Esophagus (tissue), 2 donors: ENCODE results near the gene ACER3. TPM values are rescaled to one million over a fixed set of nuclear protein-coding genes. Genes with fewer than 3 reads are reported as not detected.
A peak's percentile ranks its signal among the peaks of the same experiment; 100 is the strongest.
"Not testable (repeated sequence)": the region's sequence is repeated elsewhere in the genome, so short reads cannot be mapped to it uniquely, and the experiment has no call there.

Experiments used
- H3K27ac ChIP-seq, 2 donors: one replicate each; pipeline ENCODE4 v1.5.1; 2013; ENCODE audit warnings: low read depth in 2 of 2, mild to moderate bottlenecking in 2 of 2, inconsistent platforms in 1 of 2, low read length in 1 of 2, moderate library complexity in 1 of 2
- H3K27me3 ChIP-seq, 2 donors: one replicate each; pipeline ENCODE4 v1.6.1; 2013; ENCODE audit warnings: low read length in 2 of 2, control low read depth in 1 of 2, mild to moderate bottlenecking in 1 of 2; ENCODE audit not compliant: insufficient read depth in 2 of 2, control insufficient read depth in 1 of 2
- H3K36me3 ChIP-seq, 2 donors: one replicate each; pipeline ENCODE4 v1.6.1; 2013; ENCODE audit warnings: low read length in 1 of 2; ENCODE audit not compliant: control insufficient read depth in 2 of 2, insufficient read depth in 2 of 2
- H3K4me1 ChIP-seq, 2 donors: one replicate each; pipeline ENCODE4 v1.6.1; 2013; ENCODE audit warnings: low read length in 1 of 2; ENCODE audit not compliant: control insufficient read depth in 2 of 2, insufficient read depth in 2 of 2
- H3K4me3 ChIP-seq, 2 donors: one replicate each; pipeline ENCODE4 v1.5.1; 2013; ENCODE audit warnings: low read length in 2 of 2, mild to moderate bottlenecking in 2 of 2, low read depth in 1 of 2, moderate library complexity in 1 of 2
- H3K9me3 ChIP-seq, 2 donors: one replicate each; pipeline ENCODE4 v1.6.1; 2013; ENCODE audit warnings: mild to moderate bottlenecking in 2 of 2, low read depth in 1 of 2, low read length in 1 of 2, moderate library complexity in 1 of 2; ENCODE audit not compliant: control insufficient read depth in 2 of 2, insufficient read depth in 1 of 2
- WGBS, 2 donors: extraction: QIAGEN DNeasy Blood & Tissue Kit; methylation state at CpG; one replicate each; pipeline ENCODE4 v1.1.7; 2013; 5-methylcytosine and 5-hydroxymethylcytosine counted together
- polyA plus RNA-seq, 2 donors: library from polyadenylated mRNA; stranded (reverse); fragments of 200-250 nt; gene quantifications; one replicate each; pipeline ENCODE4 v1.2.3, GENCODE V29; 2013
- donor health status: healthy with polysubstance abuse.
- donor health status: Bipolar disorder and iron deficiency.

ACER3 gene
- polyA plus RNA-seq, 2 donors: 7.2 to 8.2 TPM

DNA sequence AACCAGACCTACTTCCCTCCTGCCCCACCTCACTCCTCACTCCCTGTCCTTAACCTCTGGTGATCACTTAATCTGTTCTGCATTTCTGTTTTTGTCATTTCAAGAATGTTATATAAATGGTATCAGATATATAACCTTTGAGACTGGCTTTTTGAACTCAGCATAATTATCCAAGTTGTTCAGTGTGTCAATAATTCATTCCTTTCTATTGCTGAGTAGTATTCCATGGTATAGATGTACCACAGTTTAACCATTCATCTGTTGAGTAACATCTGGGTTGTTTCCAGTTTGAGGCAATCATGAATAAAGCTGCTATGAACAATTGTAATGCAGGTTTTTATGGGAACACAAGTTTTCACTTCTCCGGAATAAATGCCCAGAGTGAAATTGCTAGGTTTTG is 138.9 kb downstream of the ACER3 start:
- H3K27me3 ChIP-seq: no peaks in the 10 kb centered on the region
- WGBS, 2 donors: 96 to 100% methylated on average over 1 of the region's 1 CpG
- H3K4me3 ChIP-seq: no peak overlapping the region
- H3K27ac ChIP-seq: no peak overlapping the region
- no peaks in the 10 kb centered on the region for H3K36me3 ChIP-seq
- H3K4me1 ChIP-seq: no peaks in the 10 kb centered on the region
- H3K9me3 ChIP-seq: no peaks in the 10 kb centered on the region

GRCh38 chr11:77001613-77002012 is 140.9 kb downstream of the ACER3 start:
- Histone ChIP-seq H3K27ac (no peak overlapping the region), H3K4me1 (no peaks in the 10 kb centered on the region), H3K36me3 (no peaks in the 10 kb centered on the region), H3K4me3 (no peak overlapping the region), H3K9me3 (no peaks in the 10 kb centered on the region), H3K27me3 (no peaks in the 10 kb centered on the region)
- WGBS, 2 donors: 86 to 88% methylated on average over 1 of the region's 1 CpG

GRCh38 chr11:77002776-77003175 is 142.1 kb downstream of the ACER3 start:
- H3K36me3 ChIP-seq: no peaks in the 10 kb centered on the region
- H3K4me3 ChIP-seq: no peak overlapping the region
- H3K27me3 ChIP-seq: no peaks in the 10 kb centered on the region
- 90 to 95% methylated on average over 2 of the region's 2 CpGs for WGBS, 2 donors
- H3K27ac ChIP-seq: no peak overlapping the region
- H3K4me1 ChIP-seq: no peaks in the 10 kb centered on the region
- H3K9me3 ChIP-seq: no peaks in the 10 kb centered on the region

DNA sequence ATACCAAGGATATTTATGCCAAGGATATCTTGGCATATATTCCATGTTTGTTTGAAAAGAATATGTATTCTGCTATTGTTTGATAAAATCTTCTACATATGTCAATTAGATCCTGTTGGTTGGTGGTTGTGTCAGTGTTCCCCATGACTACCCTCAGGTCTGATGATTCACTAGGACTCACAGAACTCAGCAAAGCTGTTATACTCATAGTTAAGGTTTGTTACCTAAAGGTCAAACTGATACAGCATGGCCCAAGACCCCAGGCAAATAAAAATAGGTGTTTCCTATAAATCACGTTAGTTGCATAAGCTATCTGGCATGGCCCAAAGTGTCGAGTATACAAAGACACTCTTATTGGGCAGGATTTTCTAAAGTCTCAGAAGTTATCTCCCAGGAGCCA is 143.2 kb downstream of the ACER3 start:
- Histone ChIP-seq H3K4me1 (no peaks in the 10 kb centered on the region), H3K4me3 (no peak overlapping the region), H3K36me3 (no peaks in the 10 kb centered on the region), H3K27me3 (no peaks in the 10 kb centered on the region), H3K27ac (no peak overlapping the region), H3K9me3 (no peaks in the 10 kb centered on the region)
- 47 to 66% methylated on average over 2 of the region's 2 CpGs for WGBS, 2 donors

DNA sequence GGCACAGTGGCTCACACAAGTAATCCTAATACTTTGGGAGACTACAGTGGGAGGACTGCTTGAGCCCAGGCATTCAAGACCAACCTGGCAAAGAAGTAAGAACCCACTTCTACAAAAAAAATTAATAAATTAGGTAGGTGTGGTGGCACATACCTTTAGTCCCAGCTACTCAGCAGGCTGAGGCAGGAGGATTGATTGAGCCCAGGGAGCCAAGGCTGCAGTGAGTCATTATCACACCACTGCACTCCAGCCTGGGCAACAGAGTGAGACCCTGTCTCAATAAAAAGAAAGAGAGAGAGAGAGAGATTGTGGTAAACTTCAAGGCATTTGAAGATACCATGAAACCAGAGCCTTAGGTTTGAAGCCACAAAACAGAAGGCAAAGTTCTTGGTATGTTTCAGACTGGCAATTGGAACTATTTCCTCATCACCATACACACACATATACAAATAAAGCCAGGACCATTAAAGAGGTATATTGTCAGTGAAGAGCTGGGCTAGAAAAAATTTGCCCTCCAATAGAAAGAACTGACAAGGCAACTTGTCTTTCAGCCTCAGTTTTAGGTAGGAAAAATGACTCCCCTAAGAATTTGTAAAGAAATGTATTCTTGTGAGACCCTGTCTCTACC is 148.9 kb downstream of the ACER3 start:
- Histone ChIP-seq H3K27ac (no peak overlapping the region), H3K36me3 (no peaks in the 10 kb centered on the region)

DNA sequence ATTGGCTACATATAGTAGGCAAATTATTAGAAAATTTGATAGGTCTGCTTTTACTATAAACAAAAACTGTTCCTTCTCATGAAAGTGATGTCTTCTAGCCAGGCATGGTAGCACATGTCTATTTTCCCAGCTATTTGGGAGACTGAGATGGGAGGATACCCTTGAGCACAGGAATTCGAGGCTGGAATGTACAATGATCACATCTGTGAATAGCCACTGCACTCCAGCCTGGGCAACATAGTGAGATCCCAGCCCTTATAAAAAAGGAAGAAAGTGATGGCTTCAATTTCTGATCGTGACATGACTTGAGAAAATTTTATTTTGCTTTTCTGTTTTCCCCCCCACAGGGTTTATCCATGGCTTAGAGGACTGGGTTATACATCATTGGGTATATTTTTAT is 154.0 kb downstream of the ACER3 start:
- Histone ChIP-seq H3K4me1 (no peaks in the 10 kb centered on the region), H3K36me3 (no peaks in the 10 kb centered on the region), H3K9me3 (no peaks in the 10 kb centered on the region), H3K27ac (no peak overlapping the region), H3K4me3 (no peak overlapping the region), H3K27me3 (no peaks in the 10 kb centered on the region)
- 95% methylated on average over 2 of the region's 2 CpGs for WGBS, 2 donors

More for the DNA sequence above, 148.9 kb downstream of the ACER3 start:
- no peaks in the 10 kb centered on the region for H3K9me3 ChIP-seq
- H3K27me3 ChIP-seq: no peaks in the 10 kb centered on the region
- no peak overlapping the region for H3K4me3 ChIP-seq
- no peaks in the 10 kb centered on the region for H3K4me1 ChIP-seq

DNA sequence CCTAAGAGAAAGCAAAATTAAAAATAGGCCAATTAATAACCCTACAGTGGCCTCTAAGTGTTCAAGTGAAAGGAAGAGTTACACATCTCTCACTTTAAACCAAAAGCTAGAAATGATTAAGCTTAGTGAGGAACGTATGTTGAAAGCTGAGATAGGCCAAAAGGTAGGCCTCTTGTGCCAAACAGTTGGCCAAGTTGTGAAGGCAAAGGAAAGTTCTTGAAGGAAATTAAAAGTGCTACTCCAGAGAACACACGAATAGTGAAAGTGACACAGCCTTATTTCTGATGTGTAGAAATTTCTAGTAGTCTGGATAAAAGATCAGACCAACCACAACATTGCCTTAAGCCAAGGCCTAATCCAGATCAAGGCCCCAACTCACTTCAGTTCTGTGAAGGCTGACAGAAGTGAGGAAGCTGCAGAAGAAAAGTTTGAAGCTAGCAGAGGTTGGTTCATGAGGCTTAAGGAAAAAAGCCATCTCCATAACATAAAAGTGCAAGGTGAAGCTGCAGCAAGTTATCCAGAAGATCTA is 157.7 kb downstream of the ACER3 start:
- H3K27me3 ChIP-seq, H3K36me3 ChIP-seq, H3K4me1 ChIP-seq, H3K9me3 ChIP-seq, H3K4me3 ChIP-seq, H3K27ac ChIP-seq: not testable (repeated sequence)
- WGBS, 2 donors: 77 to 80% methylated on average over 2 of the region's 2 CpGs

- Histone ChIP-seq H3K9me3 (no peaks in the 10 kb centered on the region), H3K27ac (peak overlapping the region in 1 of 2 donors; percentile 8), H3K27me3 (no peaks in the 10 kb centered on the region), H3K36me3 (no peaks in the 10 kb centered on the region), H3K4me3 (no peak overlapping the region), H3K4me1 (no peaks in the 10 kb centered on the region)
- WGBS, 2 donors: 50 to 55% methylated on average over 2 of the region's 2 CpGs
Measured at GRCh38 chr11:77019976-77020595, 159.4 kb downstream of the ACER3 start.

DNA sequence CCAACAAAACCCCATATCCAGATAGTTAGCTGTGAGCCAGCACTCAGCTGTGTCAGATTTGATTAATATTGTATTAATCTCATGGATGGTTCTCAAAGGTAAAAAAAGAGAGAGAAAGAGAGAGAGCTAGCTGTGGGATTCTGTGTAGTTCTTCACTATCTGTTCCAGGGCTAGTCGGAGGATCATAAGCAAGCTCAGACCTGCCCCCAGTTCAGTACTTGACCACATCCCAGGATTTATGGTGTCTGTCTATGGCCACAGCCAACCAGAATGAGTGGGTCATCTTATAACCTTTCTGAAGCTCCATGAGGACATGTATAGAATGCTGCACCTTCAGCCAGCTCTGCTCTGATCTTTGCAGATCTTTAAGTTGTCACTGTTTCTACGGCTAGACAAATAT is 160.0 kb downstream of the ACER3 start:
- Histone ChIP-seq H3K36me3 (no peaks in the 10 kb centered on the region), H3K4me1 (no peaks in the 10 kb centered on the region), H3K27me3 (no peaks in the 10 kb centered on the region), H3K4me3 (no peak overlapping the region), H3K27ac (peak overlapping the region; percentile 69 to 70), H3K9me3 (no peaks in the 10 kb centered on the region)
- 69 to 82% methylated on average over 2 of the region's 2 CpGs for WGBS, 2 donors

- no peak overlapping the region for H3K27ac ChIP-seq
- H3K4me1 ChIP-seq: peaks cover 0 to 2% of the 10 kb centered on the region in 2 donors
- no peaks in the 10 kb centered on the region for H3K36me3 ChIP-seq
- no peak overlapping the region for H3K4me3 ChIP-seq
- no peaks in the 10 kb centered on the region for H3K27me3 ChIP-seq
- no peaks in the 10 kb centered on the region for H3K9me3 ChIP-seq
Measured at GRCh38 chr11:77024745-77025144, 164.0 kb downstream of the ACER3 start.
